ENCODE data around the gene WNT5B. TPM values are rescaled to one million over a fixed set of nuclear protein-coding genes. Genes with fewer than 3 reads are reported as not detected.

Gene WNT5B
- total and polyA plus RNA-seq, 8 donors: 0.72 to 2.8 (median 0.86) TPM

DNA sequence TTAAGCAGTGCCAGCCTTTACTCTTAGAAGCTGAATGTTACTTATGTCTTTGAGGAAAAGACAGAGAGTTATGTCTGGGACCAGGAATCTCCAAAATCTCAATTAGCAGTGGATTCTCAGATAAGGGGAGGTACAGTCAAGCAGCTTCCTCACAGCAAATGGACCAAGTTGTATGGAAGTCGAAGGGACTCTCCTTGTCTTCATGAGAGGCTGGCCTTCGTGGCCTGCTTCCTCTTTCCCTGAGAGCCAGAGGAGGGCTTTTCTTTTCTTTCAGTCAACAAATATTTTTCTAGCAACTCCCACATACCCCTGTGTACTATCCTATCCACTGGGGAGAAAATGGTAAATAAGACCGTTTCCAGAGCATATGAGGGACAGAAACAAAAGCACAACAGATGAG is 6.6 kb upstream of the WNT5B start:
- no peak for FAIRE-seq
- no peaks in the 10 kb centered on the region for H3K27me3 ChIP-seq
- no peak for DNase-seq
- WGBS, 2 donors: 87 to 90% methylated on average over 3 of the region's 3 CpGs
- no peaks in the 10 kb centered on the region for H3K9me3 ChIP-seq
- H3K27ac ChIP-seq: no peak overlapping the region
- intact Hi-C loops (cut with DNase I): no loop called here
- ATAC-seq: no peak
- no peaks in the 10 kb centered on the region for H3K36me3 ChIP-seq
- H3K4me3 ChIP-seq: no peak overlapping the region
- TF ChIP-seq, protein P1, sequence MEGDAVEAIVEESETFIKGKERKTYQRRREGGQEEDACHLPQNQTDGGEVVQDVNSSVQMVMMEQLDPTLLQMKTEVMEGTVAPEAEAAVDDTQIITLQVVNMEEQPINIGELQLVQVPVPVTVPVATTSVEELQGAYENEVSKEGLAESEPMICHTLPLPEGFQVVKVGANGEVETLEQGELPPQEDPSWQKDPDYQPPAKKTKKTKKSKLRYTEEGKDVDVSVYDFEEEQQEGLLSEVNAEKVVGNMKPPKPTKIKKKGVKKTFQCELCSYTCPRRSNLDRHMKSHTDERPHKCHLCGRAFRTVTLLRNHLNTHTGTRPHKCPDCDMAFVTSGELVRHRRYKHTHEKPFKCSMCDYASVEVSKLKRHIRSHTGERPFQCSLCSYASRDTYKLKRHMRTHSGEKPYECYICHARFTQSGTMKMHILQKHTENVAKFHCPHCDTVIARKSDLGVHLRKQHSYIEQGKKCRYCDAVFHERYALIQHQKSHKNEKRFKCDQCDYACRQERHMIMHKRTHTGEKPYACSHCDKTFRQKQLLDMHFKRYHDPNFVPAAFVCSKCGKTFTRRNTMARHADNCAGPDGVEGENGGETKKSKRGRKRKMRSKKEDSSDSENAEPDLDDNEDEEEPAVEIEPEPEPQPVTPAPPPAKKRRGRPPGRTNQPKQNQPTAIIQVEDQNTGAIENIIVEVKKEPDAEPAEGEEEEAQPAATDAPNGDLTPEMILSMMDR (IDR thresholded peaks at IDR 0.05): no peak
- no peaks in the 10 kb centered on the region for H3K4me1 ChIP-seq

DNA sequence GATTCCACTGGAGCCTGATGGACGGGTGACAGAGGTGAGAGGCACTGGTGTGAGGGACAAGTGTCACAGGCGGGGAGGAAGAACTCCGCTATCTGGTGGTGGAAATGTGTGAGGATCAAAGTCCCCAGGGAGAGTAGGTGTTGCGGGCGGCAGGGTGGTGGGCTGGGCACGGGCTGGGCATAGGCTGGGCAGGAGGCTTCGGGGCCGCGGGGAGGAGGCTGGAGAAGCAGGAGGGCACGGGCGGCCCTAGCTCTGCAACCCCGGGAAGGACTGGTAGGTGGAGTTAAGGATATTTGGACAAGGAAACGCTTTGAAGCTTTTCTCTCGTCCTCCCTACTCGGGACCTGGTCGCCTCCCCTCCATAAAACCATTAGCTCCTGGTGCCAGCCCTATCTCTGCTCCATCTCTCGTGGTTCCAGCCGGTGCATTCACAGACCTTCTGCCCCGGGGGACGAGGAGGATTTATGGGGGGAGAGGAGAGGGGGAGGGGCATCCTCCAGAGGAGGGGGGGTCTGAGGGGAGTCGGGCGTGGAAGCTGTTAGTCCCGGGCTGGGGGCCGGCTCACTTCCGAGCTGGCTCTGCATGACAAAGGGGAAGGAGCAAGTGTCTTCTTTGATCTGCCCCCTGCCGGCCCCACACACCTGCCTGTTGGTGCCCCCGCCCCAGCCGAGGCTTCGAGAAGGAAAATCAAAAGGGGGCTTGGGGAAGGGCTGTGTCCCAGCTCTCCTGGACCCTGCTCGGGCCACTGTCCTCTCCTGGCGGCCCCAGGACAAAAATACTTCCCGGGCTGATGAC is 504 bp downstream of the WNT5B start:
- peak in 3 of 6 donors; percentile 33 to 65 (median 40) for DNase-seq
- 6 to 8% methylated on average over 30 to 32 of the region's 32 CpGs for WGBS, 2 donors

DNA sequence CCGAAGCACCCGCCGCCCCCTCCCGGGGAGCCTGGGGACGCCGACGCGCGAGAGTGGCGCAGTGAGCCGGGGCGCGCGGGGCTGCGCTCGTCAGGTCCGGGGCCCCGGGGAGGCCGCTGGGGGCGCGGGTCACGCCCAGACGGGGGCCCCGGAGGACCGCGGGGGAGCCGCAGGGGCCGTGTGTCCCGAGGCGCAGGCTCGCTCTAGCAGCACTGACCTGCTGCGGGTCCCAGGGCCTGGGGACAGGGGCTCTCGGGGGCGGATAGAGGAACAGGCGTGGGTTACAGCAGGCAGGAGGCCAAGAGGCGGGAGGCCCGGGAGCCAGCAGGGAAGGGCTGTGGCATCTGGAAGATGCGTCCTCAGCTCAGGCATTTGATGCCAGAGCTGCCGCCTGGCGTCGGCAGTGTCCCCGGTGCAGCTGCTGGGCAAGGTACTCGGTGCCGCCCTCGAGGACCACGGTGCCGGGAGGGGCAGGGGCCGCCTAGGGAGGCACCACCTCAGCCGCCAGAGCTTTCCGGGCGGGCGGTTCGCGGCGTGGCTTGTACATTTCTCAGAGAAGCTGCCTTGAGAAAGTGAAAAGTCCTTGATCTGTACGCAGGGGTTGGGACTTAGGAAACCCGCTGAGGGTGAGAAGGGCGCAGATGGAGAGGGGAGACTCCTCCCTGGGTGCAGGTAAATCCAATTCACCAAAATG is 1.2 kb downstream of the WNT5B start:
- H3K27ac ChIP-seq: no peak overlapping the region
- H3K9me3 ChIP-seq: no peaks in the 10 kb centered on the region
- peaks cover 0 to 5% (median 0%) of the 10 kb centered on the region in 3 donors for H3K4me1 ChIP-seq
- H3K36me3 ChIP-seq: no peaks in the 10 kb centered on the region
- peak; percentile 51 to 73 (median 64) for ATAC-seq
- H3K4me3 ChIP-seq: peak overlapping the region; percentile 39 to 61 (median 49)
- WGBS, 2 donors: 3 to 4% methylated on average over 55 to 58 of the region's 58 CpGs
- H3K27me3 ChIP-seq: no peaks in the 10 kb centered on the region
- TF ChIP-seq, protein P1 (IDR thresholded peaks at IDR 0.05): no peak
- peak; percentile 37 to 87 (median 54) for DNase-seq
- intact Hi-C loops (cut with DNase I): no loop called here
- FAIRE-seq: no peak

More for the DNA sequence above, 504 bp downstream of the WNT5B start:
- H3K27me3 ChIP-seq: no peaks in the 10 kb centered on the region
- no peaks in the 10 kb centered on the region for H3K36me3 ChIP-seq
- intact Hi-C loops (cut with DNase I): no loop called here
- H3K9me3 ChIP-seq: no peaks in the 10 kb centered on the region
- FAIRE-seq (no peak), ATAC-seq (peak; percentile 5 to 35 (median 26))
- TF ChIP-seq, protein P1 (IDR thresholded peaks at IDR 0.05): no peak
- H3K4me3 ChIP-seq: peak overlapping the region; percentile 39 to 61 (median 49)
- no peaks in the 10 kb centered on the region for H3K4me1 ChIP-seq
- no peak overlapping the region for H3K27ac ChIP-seq

DNA sequence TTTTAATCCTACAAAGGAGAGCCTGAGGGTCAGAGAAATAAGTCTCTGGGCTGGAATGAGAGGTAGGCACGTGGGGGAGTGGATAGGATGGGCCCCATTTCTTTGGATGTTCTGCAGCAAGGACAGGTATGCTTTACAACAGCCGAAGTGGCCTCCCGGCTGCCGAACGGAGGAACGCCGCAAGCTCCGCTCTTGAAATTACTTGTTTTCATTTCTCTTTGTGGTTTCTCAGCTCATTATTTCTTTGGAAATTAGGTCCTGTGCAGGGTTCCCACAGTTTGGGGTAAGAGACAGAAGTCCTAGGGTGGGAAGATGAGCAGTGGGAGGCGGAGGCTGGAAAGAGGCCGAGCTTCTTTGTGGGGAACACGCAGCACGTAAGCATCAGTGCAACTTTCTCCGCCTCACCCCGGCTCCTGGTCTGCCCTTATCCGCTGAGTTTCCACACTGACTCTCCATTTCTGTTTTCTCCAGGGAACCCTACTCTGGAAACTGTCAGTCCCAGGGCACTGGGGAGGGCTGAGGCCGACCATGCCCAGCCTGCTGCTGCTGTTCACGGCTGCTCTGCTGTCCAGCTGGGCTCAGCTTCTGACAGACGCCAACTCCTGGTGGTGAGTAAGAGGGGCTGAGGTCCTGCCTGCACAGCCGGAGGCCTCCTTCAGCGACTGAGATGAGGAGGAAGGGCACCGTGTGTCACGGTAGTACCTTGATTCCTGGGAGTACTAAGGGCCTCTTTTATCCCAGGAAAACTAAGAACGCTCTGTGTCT is 2.0 kb downstream of the WNT5B start:
- DNase-seq: no peak
- H3K9me3 ChIP-seq: no peaks in the 10 kb centered on the region
- no peaks in the 10 kb centered on the region for H3K36me3 ChIP-seq
- peaks cover 0 to 5% (median 0%) of the 10 kb centered on the region in 3 donors for H3K4me1 ChIP-seq
- peak overlapping the region in 1 of 4 donors; percentile 61 for H3K4me3 ChIP-seq
- no peak for FAIRE-seq
- TF ChIP-seq, protein P1 (IDR thresholded peaks at IDR 0.05): no peak
- H3K27me3 ChIP-seq: no peaks in the 10 kb centered on the region
- ATAC-seq: no peak
- intact Hi-C loops (cut with DNase I): no loop called here
- H3K27ac ChIP-seq: no peak overlapping the region
- 81 to 82% methylated on average over 23 of the region's 23 CpGs for WGBS, 2 donors
